Ureter (tissue), 1 donor: ENCODE measurements around the gene WDR86. TPM values are rescaled to one million over a fixed set of nuclear protein-coding genes. Genes with fewer than 3 reads are reported as not detected.
A peak's percentile ranks its signal among the peaks of the same experiment; 100 is the strongest.

Experiments
- DNase-seq: peaks from one replicate; pipeline ENCODE4 v3.0.0-alpha.2; 2020; ENCODE audit warnings: low spot score
- total RNA-seq: library from RNA; stranded (reverse); gene quantifications from one replicate; pipeline ENCODE4 v1.2.4, GENCODE V29; 2023
- donor health status: DM: yes; HTN: yes; CAD: no.

Gene WDR86
- total RNA-seq, 1 donor from 2014 or later, result 4.3 TPM

GRCh38 chr7:151349507-151349853 is 60.4 kb downstream of the WDR86 start:
- DNase-seq, result no peak

- no peak for DNase-seq
These were observed 60.9 kb downstream of the WDR86 start for GRCh38 chr7:151348970-151349369.

- no peak for DNase-seq
These were observed 62.6 kb downstream of the WDR86 start for GRCh38 chr7:151347200-151347599.

DNA sequence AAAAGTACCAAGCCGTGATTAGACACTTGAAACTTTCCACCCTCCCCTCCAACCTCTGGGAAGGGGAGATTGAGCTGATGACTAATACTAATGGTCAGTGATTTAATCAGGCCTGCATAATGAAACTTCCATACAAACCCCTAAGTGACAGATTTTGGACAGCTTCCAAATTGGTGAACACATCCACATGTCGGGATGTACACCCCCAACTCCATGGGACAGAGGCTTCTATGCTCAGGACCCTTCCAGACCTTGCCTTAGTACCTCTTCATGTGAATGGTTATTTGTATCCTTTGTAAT is 63.4 kb downstream of the WDR86 start:
- no peak for DNase-seq

- DNase-seq, result no peak
These were observed 64.0 kb downstream of the WDR86 start for GRCh38 chr7:151345576-151346469.

GRCh38 chr7:151343516-151343915 is 66.3 kb downstream of the WDR86 start:
- no peak for DNase-seq

- DNase-seq, result no peak
These were observed 67.0 kb downstream of the WDR86 start for GRCh38 chr7:151342811-151343210.

DNA sequence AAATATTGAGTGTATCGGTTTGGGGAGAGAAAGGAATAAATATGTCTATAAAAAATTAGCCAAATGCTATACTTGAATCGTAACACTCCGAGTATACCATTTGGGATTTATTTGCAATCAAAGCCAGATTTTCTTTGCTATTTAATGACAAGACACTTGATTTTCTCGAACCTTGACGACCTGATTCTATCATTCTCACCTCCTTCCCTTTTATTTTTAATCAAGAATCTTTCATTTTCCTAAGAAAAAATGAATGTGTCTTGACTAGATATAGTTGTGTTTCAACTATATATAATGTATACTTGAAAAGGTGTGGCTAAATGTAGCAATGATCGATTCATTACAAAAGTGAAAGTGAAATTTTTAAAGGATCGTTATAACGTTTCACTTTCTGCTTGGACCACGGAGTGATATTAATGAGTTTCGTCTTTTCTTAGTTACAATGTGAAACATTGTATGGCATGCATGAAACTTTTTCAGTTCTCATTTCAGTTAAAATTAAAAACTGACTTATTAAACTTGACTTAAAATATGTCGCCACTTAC is 67.7 kb downstream of the WDR86 start:
- DNase-seq, result no peak

DNA sequence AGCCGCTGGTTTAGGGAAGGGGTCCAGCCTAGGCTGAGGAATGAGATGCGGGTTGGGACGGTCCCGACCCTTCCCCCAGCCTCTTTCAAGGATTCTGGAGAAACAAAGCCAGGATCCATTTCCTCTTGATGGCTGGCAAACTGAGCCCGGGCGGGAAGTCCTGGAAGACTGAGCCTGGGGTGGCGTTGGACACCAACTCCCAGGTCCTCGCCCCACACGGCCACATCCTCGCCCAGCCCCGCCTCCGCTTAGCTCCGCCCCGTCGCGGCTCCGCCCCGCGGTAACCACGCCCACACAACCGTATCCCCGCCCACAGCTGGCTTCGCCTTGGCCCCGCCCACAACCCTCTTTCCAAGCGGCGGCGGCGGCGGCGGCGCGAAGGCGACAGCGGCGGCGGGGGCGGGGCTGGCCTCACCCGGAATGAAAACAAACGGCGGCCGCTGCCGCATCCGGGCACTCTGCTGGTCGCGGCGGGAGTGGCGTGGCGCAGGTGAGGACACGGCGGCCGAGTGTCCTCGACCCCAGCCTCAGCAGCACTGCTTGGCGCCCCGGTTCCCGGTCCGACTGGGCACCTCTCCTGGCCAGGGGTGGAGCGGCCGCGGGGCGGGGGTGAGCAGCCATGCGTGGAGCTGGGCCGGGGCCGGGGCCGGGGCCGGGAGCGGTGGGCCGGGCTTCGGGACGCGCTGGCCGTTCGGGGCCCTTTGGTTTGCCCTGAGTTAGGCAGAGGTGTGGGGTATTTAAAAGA is 68.3 kb downstream of the WDR86 start, which contains the start of gene NUB1:
Gene NUB1, plus strand, starts transcription at position 456 of the 745 bp plus-strand sequence. CDS start 3,538 bp downstream, outside the sequence.
- peak; percentile 94 for DNase-seq

DNA sequence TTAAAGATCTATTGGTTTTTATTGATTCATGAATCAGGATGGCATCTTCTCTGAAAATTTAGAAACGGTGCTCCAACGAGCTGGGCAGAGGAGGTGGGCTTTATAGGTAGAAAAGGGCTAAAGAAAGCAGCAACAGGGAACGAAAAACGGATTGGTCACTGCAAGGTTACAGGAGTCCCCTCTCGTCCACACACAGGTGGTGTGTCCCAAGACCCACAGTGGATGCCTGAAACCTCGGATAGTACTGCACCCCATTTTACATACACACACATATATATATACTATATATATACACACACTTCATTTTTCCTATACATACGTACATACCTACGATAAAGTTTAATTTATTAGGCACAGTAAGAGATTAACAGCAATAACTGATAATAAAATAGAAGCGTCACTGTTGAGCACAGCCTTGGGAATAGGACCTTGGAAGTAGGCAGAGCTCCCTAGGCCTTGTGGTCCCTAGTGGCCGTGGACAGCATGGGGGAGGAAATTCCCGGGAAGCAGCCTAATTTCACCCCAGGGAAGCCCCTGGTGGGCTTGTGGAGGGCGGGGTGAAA is 69.0 kb downstream of the WDR86 start:
- DNase-seq, result no peak

DNA sequence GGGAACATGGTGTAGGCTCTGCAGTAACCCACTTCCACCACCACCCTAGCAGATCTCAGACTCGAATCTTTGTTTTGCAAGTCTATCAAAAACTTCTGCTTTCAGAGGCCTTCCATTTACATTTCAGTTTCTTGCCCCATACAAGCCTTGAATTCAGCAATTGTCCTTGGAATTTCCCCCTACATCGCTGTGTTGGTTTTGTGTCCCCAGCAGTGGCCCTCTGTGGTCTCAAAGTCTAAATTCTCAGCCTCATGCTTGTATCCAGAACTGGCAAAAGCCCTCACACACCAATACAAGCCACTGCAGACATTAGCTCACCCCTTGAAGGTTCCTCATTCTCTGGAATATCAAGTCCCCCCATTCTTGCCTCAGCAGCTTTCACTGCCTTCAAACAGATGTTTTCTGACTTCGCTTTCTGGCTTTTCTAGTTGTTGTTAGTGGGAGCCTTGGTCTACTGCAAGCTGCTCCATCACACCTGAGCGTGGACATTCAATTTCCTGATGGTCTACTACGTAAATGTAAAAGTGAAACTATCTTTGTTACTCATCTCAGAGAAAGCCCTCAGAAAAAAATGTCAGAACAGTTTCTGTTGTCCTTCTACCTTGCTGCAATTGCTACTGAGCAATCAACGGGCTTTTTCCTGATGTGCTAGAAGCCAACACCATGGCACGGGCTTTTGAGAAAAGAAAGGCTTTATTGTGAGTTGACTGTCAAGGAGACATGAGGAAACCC is 70.0 kb downstream of the WDR86 start:
- no peak for DNase-seq

DNA sequence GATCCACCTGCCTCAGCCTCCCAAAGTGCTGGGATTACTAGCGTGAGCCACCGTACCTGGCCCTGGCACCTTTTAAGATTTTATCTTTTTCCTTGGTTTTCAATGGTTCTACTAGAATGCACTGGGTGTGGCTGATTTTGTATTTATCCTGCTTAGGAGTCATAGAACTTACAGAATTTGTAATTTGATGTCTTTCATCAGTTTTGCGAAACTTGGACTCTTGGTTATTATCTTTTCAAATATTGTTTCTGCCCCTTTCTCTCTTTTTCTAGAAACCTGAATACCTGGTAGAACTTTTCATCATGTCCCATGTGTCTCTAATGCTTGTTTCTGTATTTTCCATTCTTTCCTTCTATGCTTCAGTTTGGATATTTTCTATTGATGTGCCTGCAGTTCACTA is 71.0 kb downstream of the WDR86 start:
- no peak for DNase-seq

DNA sequence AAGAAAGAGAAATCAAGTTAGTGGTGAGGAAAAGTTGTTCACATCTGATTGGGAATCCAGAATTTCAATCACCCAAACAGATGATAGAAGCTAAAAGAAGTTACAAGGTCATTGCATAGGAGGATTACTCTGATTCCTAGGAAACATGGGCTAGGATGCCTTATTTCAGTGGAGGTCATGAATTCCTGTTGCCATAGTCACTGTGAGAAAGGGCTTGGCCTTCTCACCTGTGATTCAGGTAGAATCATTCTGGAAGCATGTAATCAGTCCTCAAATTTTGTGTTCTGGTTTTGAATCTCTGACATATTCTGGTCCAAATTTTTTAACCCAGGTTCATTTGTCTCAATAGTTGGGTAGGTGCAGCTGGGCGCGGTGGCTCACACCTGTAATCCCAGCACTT is 72.5 kb downstream of the WDR86 start:
- no peak for DNase-seq

DNA sequence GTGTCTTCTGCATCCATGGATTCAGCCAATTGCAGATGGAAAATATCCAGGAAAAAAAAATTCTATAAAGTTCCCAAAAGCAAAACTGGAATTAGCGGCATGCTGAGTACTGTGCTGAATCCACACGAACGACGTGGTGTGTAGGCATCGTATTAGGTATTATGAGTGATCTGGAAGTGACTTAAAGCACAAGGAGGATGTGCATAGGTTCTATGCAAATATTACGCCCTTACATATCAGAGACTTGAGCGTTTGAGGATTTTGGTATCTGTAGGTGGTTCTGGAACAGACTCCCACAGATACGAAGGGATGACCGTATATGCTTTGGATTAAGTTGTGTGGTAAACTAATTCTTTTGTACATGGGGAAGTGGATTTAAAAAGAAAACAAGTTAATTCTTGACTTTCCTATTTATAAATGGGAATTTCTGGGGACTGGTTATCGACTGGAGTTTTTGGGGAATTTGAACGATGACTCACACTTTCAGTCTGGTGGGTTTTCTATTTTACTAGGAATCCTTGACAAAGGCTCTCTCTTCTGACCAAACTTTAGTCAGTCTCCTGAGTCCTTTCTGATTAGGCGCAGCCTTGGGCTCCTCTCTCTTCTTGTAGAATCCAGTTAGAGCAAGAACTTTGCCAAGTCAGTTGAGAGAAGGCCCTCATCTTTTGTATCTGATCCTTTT is 73.7 kb downstream of the WDR86 start:
- DNase-seq, result no peak

DNA sequence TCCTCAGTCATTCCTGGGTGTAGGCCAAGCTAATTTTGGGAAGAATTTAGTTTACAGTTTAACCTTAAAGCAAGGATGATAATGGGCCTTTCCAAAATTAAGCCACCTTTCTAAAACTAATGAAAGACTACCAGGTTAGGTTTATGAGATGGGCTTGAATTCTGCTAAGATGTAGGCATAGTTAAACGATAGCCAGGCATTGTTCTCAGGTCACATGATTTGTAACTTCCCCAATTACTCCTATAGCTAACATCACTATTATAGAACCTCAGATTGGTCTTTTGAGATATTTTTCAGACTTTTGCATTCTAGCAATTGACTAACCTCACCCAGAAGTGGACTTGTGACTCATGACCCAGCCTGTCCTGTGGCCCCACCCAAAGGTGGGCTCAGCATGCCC is 75.2 kb downstream of the WDR86 start:
- DNase-seq, result no peak

Other genes starting within 250 kb of the WDR86 start
- not detected for gene GBX1, start 242.3 kb downstream of the WDR86 start, total RNA-seq
- not detected for gene ASB10, start 222.8 kb downstream of the WDR86 start, total RNA-seq
- gene H2BK1, start 199.6 kb downstream of the WDR86 start, total RNA-seq, result not detected
- gene ABCF2, start 182.8 kb downstream of the WDR86 start, total RNA-seq, result 33.9 TPM
- gene CHPF2, start 177.6 kb downstream of the WDR86 start, total RNA-seq, result 43.0 TPM
- 67.4 TPM for gene SMARCD3, start 161.3 kb downstream of the WDR86 start, total RNA-seq
- 56.4 TPM for gene NUB1, start 68.2 kb downstream of the WDR86 start, total RNA-seq
- not detected for gene CRYGN, start 30.1 kb upstream of the WDR86 start, total RNA-seq
- 95.2 TPM for gene RHEB, start 109.9 kb upstream of the WDR86 start, total RNA-seq